Pancreas (tissue), 10 donors: ENCODE data around the gene LTB4R2. TPM values are rescaled to one million over a fixed set of nuclear protein-coding genes. Genes with fewer than 3 reads are reported as not detected.

ENCODE experiments used
- ATAC-seq, 4 donors: fragments of 200-7000 bp; cut with Tn5 transposase; one replicate each; pipeline versions ENCODE4 v1.8.0 to v1.9.1; 2020; ENCODE audit warnings: mild to moderate bottlenecking in 4 of 4, moderate library complexity in 4 of 4
- DNase-seq, 6 donors: peaks; one replicate each; pipeline ENCODE4 v3.0.0-alpha.2; 2020
- FAIRE-seq: peaks from 2 replicates; lab custom pipeline; 2012; peaks lifted over from hg19 to GRCh38; lab: Jason Lieb, UNC
- H3K27ac ChIP-seq, 4 donors: fragments of 200-600 bp; sonication (generic); 1 replicate in 3 of 4; 2 replicates in 1 of 4; pipeline versions ENCODE4 v1.5.0 to v1.8.0; 2020
- H3K27me3 ChIP-seq, 4 donors: fragments of 200-600 bp; one replicate each; pipeline ENCODE4 v1.8.0; 2021
- H3K36me3 ChIP-seq, 3 donors: fragments of 200-600 bp; sonication (generic) in 1 of 3; one replicate each; pipeline versions ENCODE4 v1.5.0 to v1.8.0; 2020 to 2021
- H3K4me1 ChIP-seq, 3 donors: fragments of 200-600 bp; one replicate each; pipeline ENCODE4 v1.8.0; 2021
- H3K4me3 ChIP-seq, 4 donors: fragments of 200-600 bp; sonication (generic) in 2 of 4; one replicate each; pipeline versions ENCODE4 v1.5.0 to v1.8.0; 2020 to 2021
- H3K9me3 ChIP-seq, 4 donors: fragments of 200-600 bp; one replicate each; pipeline ENCODE4 v1.8.0; 2021
- WGBS, 2 donors: extraction: QIAGEN DNeasy Blood & Tissue Kit; methylation state at CpG; one replicate each; pipeline ENCODE4 v1.1.7; 2013; 5-methylcytosine and 5-hydroxymethylcytosine counted together
- intact Hi-C, 3 donors: fragments of 100-400 bp; cut with DNase I; formaldehyde crosslinking; loops; one replicate each; pipeline versions ENCODE4 v1.11.1 to v1.14.2; 2022
- polyA plus RNA-seq, 2 donors: library from polyadenylated mRNA; stranded (reverse); fragments of 200-250 nt; gene quantifications; one replicate each; pipeline ENCODE4 v1.2.3, GENCODE V29; 2013
- total RNA-seq, 6 donors: library from RNA; stranded (reverse); fragmentation: NEBNext Ultra II Directional in 4 of 6; extraction: Animal tissue kit (Norgen Biotek cat#: 25700) in 4 of 6; gene quantifications; one replicate each; pipeline versions ENCODE4 v1.2.1 to v1.2.4, GENCODE V29; 2021 to 2023
- TF ChIP-seq, protein P1 (sequence below), 4 donors: fragments of 200-600 bp; sonication (generic) in 3 of 4; IDR thresholded peaks; one replicate each; pipeline versions ENCODE4 v1.5.0 to v1.8.0; 2021; ENCODE audit warnings: antibody characterized with exemption in 4 of 4
- donor health status: healthy with polysubstance abuse.
- donor health status: DM: no; HTN: no; CAD: no; lungs with moderate emphysema.
- donor health status: DM: no; HTN: no; CAD: no.
- donor health status: control.
- donor health status: control.
- donor health status: Bipolar disorder and iron deficiency.
- donor health status: DM: yes; HTN: yes; CAD: no.
- donor health status: DM: no; HTN: no; CAD: no.
- donor health status: DM: no; HTN: no; CAD: no.
- donor health status: DM: yes; HTN: yes; CAD: no.

The LTB4R2 gene
- total and polyA plus RNA-seq, 8 donors = 0.73 to 3.1 (median 2.2) TPM

DNA sequence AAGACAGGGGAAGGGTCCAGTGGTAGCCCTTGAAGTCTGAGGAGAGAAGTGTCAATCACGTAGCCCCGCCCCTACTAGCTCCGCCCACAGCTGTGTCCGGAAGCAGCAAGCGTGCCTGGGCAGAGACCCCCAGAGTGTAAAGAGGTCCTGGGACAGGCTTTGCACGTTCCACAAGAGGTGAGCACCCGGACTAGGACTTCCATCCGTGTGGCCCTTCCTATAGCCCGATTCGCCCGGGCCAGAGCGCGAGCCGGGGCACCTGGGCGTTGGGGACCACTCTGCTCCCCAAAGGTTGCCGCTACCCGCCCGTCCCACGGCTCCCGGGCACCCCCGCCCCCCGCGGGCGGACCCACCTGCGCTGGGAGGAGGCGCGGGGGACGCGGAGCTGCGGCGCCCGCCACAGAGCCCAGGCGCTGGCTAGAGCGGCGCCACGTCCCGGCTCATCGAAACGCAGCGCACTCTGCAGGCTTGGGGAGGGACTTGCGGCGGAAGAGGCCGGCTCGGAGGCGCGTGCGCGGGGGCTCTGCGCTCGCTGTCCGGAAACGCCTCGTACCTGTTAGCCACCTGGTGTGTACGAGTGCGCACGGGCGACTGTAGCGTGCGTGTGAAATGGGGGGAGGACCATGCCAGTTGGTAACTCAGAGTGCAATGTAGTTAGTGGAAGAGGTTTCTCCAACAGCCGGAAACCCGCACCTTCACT, 38.7 kb upstream of the LTB4R2 start, which contains the start of gene RABGGTA:
TSS of gene RABGGTA (minus strand) at position 464 of the 700 bp plus-strand sequence. CDS start 482 bp downstream, outside the sequence.
- ATAC-seq (peak; percentile 90 to 96 (median 91)), FAIRE-seq (no peak), DNase-seq (peak; percentile 89 to 96 (median 92))
- intact Hi-C loops = no loop called here
- WGBS, 2 donors = 0 to 1% methylated on average over 42 to 61 of the region's 61 CpGs
- peaks cover 11 to 25% (median 18%) of the 10 kb centered on the region in 3 donors for H3K4me1 ChIP-seq
- H3K27me3 ChIP-seq = no peaks in the 10 kb centered on the region
- H3K4me3 ChIP-seq = peak within 1 kb of the TSS; percentile 48 to 99 (median 90)
- TF ChIP-seq, protein P1, sequence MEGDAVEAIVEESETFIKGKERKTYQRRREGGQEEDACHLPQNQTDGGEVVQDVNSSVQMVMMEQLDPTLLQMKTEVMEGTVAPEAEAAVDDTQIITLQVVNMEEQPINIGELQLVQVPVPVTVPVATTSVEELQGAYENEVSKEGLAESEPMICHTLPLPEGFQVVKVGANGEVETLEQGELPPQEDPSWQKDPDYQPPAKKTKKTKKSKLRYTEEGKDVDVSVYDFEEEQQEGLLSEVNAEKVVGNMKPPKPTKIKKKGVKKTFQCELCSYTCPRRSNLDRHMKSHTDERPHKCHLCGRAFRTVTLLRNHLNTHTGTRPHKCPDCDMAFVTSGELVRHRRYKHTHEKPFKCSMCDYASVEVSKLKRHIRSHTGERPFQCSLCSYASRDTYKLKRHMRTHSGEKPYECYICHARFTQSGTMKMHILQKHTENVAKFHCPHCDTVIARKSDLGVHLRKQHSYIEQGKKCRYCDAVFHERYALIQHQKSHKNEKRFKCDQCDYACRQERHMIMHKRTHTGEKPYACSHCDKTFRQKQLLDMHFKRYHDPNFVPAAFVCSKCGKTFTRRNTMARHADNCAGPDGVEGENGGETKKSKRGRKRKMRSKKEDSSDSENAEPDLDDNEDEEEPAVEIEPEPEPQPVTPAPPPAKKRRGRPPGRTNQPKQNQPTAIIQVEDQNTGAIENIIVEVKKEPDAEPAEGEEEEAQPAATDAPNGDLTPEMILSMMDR (IDR thresholded peaks at IDR 0.05) = peak; percentile 49 to 73 (median 60)
- peak within 1 kb of the TSS; percentile 90 to 98 (median 96) for H3K27ac ChIP-seq
- H3K9me3 ChIP-seq = no peaks in the 10 kb centered on the region
- H3K36me3 ChIP-seq = peaks cover 0 to 16% (median 0%) of the 10 kb centered on the region in 3 donors

DNA sequence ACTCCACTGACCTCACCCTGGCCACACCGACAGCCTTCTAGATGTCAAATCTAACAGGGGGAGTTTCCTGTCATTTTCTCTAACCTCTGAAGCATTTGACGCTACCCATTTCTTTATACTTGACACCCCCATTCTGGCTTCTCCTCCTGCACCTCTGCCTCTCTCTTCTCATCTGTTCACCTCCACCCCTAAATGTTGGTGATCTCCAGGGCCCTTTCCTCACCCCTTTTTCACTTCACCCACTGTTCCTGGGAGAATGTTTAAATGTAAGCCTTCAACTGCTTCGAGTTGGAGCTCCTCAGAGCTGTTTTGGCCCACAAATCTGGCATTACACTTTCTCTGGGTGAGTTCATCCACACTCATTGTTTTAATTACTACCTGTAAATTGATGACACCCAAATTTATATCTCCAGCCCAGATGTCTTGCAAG, 38.1 kb upstream of the LTB4R2 start:
- Histone ChIP-seq H3K4me1 (peaks cover 11 to 25% (median 18%) of the 10 kb centered on the region in 3 donors), H3K9me3 (no peaks in the 10 kb centered on the region), H3K27me3 (no peaks in the 10 kb centered on the region), H3K27ac (peak overlapping the region; percentile 90 to 98 (median 96)), H3K36me3 (peaks cover 0 to 10% (median 0%) of the 10 kb centered on the region in 3 donors), H3K4me3 (peak overlapping the region; percentile 48 to 99 (median 90))
- no peak for DNase-seq
- ATAC-seq = no peak
- intact Hi-C loops = no loop called here
- TF ChIP-seq, protein P1 (IDR thresholded peaks at IDR 0.05) = no peak
- no peak for FAIRE-seq
- 5 to 10% methylated on average over 3 of the region's 3 CpGs for WGBS, 2 donors

DNA sequence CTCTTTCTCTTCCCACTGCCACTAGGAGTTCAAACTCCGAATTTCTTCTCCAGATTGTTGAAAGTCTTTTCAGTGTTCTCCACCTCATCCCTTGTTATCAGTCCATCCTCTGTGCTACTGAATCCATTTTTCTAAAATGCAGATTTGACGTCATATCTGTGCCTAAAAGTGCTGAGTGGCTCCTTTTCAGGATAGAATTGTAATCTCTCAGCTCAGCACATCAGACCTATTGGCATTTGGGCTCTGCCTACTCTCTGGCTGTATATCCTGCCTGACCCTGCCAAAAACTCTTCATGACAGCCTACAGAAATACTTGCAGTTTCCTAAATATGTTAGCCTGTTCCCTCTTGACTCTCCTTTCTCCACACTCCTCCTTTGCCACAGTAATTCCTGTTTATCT, 37.5 kb upstream of the LTB4R2 start:
- 74 to 80% methylated on average over 2 of the region's 2 CpGs for WGBS, 2 donors
- DNase-seq (no peak), FAIRE-seq (no peak), ATAC-seq (no peak)
- H3K4me3 ChIP-seq = no peak overlapping the region
- no peaks in the 10 kb centered on the region for H3K27me3 ChIP-seq
- peaks cover 11 to 25% (median 18%) of the 10 kb centered on the region in 3 donors for H3K4me1 ChIP-seq
- TF ChIP-seq, protein P1 (IDR thresholded peaks at IDR 0.05) = no peak
- intact Hi-C loops = no loop called here
- H3K36me3 ChIP-seq = peaks cover 0 to 4% (median 0%) of the 10 kb centered on the region in 3 donors
- no peaks in the 10 kb centered on the region for H3K9me3 ChIP-seq
- H3K27ac ChIP-seq = peak overlapping the region in 2 of 4 donors; percentile 94 to 97

DNA sequence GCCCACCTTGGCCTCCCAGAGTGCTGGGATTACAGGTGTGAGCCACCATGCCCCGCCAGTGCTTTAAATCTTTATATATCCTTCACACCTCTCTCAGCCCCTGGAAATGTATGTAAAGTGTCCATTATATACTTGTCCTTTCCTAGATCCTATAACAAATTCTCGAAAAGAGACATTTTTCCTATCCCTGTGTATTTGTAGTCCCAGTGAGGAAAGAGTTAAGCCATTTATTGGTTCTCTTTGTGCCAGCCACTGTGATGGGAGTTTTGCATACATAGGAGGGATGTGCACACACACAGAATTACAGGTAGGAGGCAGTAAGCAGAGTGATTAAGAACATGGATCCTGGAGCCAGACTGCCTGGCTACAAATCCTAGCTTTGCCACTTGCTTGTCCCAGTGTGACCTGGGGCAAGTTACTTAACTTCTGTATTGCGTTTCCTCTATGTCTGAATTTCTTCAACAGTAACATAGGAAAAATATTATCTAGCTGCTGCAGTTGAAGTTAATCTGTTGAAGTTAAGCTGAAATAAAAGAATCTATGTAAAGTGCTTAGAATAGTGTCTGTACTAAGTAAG, 36.4 kb upstream of the LTB4R2 start:
- H3K9me3 ChIP-seq = no peaks in the 10 kb centered on the region
- intact Hi-C loops = no loop called here
- no peaks in the 10 kb centered on the region for H3K27me3 ChIP-seq
- no peak for ATAC-seq
- TF ChIP-seq, protein P1 (IDR thresholded peaks at IDR 0.05) = no peak
- H3K27ac ChIP-seq = peak overlapping the region; percentile 44 to 97 (median 72)
- no peak overlapping the region for H3K4me3 ChIP-seq
- H3K4me1 ChIP-seq = peaks cover 11 to 25% (median 18%) of the 10 kb centered on the region in 3 donors
- no peak for FAIRE-seq
- 55 to 64% methylated on average over 3 of the region's 3 CpGs for WGBS, 2 donors
- no peaks in the 10 kb centered on the region for H3K36me3 ChIP-seq
- DNase-seq = no peak
